H54 (cell line): ENCODE results near the gene SIVA1.
"Not testable (repeated sequence)": the region's sequence is repeated elsewhere in the genome, so short reads cannot be mapped to it uniquely, and the experiment has no call there.

Experiments used
- DNase-seq: peaks from one replicate; pipeline ENCODE4 v3.0.0; 2011; ENCODE audit warnings: low spot score, mixed read lengths; ENCODE audit not compliant: insufficient read length
- FAIRE-seq: peaks from 3 replicates; lab custom pipeline; 2011; peaks lifted over from hg19 to GRCh38; lab: Jason Lieb, UNC
- POLR2A ChIP-seq: IDR thresholded peaks from 2 replicates; pipeline ENCODE4 v1.6.1; 2011; ENCODE audit warnings: low read depth, mild to moderate bottlenecking, low read length

The SIVA1 gene

DNA sequence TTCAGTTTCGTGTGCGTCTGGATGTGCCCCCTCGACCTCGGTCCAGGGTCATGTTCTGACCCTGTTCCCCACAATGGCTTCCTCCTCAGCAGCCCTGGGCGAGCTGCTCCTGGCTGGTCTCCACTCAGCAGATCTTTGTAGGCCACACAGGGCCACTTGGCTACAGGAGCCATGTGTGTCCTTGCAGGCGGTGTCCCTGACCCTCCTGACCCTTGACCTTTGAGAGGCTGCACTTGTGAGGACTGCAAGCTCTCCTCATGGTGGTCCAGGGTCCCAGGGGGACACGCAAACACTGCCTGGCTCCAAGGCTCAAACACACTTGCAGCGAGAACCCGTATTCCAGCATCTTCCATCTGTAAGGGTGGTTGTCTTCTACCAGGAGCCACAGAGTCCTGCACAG, 7.5 kb upstream of the SIVA1 start:
- FAIRE-seq = no peak
- no peak for TF ChIP-seq POLR2A
- DNase-seq = no peak

DNA sequence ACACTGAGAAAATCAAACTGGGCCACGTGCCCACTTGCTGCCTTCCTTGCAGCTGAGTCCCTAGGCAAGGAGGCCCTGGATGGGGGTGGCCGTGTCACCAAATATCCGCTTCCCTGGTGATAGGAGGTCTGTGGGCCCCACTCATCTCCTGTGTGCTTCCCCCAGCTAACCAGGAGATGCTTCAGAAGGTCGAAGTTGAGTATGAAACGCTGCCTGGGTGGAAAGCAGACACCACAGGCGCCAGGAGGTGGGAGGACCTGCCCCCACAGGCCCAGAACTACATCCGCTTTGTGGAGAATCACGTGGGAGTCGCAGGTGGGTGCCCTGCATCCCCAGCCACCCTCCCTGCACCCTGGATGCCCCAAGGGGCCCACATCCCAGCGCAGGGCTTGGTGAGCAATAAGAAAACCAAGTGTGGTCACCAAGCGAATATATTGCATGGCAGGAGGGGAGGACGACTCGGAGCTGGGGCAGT, 6.8 kb upstream of the SIVA1 start:
- DNase-seq (no peak), FAIRE-seq (no peak)
- TF ChIP-seq POLR2A = no peak

DNA sequence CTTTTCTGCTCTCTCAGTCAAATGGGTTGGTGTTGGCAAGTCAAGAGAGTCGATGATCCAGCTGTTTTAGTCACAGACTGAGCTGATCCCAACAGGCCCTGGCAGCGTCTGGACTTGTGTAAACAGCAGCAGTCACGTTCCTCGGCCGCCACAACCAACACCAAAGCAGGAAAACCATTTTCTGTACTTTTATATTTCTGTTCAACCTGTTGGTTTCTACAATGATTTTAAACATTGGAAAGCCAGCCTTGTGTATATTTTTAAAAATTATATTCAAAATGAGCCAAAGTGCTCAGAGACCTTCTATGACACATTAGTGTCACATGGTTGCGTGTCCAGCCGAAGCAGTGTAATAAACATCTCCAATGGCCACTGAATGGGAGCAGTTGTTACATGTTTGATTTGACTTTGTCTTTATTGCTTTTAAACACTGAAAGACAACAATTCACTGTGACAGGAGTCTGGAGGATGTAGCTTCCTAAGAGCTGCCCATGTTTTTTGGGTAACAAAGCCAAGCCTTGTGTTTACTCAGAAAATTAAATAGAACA, 5.9 kb upstream of the SIVA1 start:
- DNase-seq = no peak
- no peak for TF ChIP-seq POLR2A
- FAIRE-seq = no peak

DNA sequence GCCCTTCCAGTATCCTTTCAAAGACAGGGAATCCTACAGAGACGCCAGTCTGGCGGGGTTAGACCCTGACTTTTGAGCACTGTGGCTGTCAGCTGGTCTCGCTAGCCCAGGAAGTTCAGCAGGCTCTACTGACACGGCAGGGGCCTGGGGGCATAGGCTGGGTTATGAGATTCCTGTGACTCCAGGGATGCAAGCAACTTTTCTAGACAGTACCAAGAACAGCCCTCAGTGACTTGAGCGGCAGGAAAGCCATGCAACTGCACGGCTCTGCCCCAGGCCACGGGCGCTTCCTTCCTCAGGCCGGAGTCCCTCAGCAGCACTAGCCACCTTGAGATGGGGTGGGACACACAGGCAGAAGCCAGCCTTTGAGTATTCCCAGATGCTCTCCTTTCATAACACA, 5.1 kb upstream of the SIVA1 start:
- FAIRE-seq = no peak
- DNase-seq = no peak
- no peak for TF ChIP-seq POLR2A

DNA sequence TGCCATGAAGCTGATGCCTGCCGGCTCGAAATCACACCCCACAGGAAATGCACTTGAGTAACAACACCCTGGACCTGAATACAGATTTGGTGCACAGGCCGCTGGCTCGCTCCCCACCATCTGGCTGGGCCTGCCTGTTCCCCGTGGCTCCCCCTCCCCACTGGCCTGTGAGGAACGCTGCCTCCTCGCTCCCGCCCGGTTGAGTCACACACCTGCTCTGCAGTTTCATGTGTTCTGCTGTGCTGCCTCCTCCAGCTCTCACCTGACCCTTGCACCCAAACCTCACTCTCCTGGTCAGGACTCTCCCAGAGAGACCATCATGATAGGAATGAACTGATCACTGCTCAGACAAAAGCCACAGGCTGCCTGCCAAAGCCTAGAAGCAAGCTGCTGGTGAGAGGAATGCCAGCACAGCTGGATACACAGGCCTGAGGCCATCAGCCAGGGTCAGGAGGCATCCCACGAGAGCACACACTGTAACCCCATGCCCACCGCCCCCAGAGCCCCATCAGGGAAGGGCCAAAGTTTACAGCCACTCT, 3.8 kb upstream of the SIVA1 start:
- peak; percentile 48 for FAIRE-seq
- no peak for DNase-seq
- no peak for TF ChIP-seq POLR2A

DNA sequence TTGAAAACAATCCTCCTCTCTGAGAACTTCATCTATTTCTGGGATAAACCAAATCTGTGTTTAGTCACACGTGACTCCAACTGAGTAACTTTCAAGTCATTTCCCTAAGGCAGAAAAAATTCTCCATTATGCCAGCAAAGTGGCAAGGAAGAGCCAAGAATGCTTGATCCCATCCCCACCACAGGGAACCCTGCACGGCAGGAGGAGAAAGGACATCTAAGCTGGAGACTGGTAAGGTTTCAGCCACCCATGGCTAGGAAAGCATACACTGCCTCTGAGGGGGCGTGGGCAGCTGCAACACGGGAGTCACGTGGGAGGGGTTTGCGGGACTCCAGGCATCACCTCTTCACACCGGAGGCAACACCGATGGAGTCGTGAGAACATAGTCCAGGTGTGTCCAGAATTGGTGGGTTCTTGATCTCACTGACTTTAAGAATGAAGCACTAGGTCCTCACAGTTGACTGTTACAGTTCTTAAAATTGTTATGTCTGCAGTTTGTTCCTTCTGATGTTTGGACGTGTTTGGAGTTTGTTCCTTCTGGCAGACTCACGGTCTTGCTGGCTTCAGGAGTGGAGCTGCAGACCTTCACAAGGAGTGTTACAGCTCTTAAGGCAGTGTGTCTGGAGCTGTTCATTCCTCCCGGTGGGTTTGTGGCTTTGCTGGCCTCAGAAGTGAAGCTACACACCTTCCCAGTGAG, 2.7 kb upstream of the SIVA1 start:
- DNase-seq (no peak), FAIRE-seq (peak; percentile 27)
- TF ChIP-seq POLR2A = no peak

DNA sequence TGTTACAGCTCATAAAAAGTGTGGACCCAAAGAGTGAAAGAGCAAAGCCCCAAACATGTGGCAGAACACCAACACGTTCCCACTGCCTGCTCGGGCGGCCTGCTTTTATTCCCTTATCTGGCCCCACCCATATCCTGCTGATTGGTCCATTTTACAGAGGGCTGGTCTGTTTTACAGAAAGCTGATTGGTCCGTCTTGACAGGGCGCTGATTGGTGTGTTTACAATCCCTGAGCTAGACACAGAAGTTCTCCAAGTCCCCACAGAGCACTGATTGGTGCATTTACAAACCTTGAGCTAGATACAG, 2.2 kb upstream of the SIVA1 start:
- FAIRE-seq, DNase-seq: not testable (repeated sequence)

DNA sequence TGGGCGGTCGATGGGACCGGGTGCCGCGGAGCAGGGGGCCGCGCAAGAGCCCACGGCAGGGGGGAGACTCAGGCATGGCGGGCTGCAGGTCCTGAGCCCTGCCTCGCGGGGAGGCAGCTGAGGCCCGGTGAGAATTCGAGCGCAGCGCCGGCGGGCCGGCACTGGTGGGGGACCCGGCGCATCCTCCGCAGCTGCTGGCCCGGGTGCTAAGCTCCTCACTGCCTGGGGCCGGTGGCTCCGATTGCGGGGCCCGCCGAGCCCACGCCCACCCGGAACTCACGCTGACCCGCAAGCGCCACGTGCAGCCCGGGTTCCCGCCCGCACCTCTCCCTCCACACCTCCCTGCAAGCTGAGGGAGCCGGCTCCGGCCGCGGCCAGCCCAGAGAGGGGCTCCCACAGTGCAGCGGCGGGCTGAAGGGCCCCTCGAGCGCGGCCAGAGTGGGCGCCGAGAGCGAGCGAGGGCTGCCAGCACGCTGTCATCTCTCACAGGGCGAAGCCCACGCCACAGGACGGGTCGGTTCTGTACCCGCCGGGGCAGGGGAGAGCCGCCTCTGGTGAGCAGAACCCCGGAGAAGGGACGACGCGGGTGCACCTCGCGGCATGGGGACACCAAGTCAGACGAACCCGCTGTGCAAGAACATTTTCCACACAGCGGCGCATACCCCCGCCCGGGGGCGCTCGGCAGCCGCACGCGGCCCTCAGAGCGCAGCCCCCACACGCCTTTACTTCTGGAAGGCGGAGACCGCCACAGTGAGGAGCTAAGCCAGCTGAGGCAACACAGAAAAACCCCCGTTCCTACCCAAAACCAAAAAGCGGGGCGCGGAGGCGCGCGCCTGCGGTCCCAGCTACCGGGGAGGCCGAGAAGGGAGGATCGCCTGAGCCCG, 1.2 kb upstream of the SIVA1 start:
- no peak for DNase-seq

DNA sequence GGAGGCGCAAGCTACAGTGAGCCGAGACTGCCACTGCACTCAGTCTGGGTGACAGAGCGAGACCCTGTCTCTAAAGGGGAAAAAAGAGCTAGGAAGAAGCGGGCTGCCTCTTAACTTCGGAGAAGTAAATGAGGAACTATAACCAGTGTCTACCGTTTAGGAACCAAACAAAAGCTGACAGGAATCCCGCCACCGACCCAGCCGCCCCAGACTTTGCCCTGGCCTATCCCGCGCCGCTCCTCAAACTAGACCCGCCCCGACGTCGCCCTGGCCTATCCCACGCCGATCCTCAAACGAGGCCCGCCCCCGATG, 568 bp upstream of the SIVA1 start:
- FAIRE-seq = no peak
- peak; percentile 95 for DNase-seq
- TF ChIP-seq POLR2A = no peak

More for the DNA sequence above, 1.2 kb upstream of the SIVA1 start:
- TF ChIP-seq POLR2A = no peak
- no peak for FAIRE-seq

DNA sequence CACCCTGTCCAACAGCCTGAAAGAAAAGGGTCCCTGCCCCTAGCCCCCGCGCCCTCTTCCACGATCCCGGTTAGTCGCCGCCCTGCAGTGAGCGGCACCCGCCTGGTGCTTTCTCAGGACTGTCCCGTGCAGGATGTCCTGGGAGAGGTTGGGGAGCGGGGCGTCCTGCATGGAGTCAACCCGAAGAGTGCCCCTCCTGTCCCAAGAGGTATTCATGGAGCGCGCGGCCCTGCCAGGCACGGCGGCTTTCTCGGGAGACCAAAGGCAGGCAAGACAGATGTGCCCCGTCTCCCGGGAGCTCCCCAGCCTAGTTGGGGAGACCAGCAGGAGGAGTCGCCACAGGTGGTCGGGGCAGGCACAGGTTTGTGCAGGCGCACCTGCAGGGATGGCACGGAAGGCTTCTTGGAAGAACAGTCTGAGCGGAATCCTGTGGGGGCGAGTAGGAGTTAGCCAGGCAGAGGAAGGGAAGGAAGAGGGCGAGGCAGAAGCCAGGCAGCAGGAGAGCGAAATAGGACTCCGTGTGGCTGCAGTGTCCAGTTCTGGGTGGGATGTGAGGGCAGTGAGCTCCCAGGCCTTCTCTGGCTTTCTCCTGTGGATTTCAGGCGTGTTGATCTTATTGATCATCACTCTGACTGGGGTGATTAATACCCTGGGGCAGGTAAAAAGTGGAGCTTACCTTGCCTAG, 723 bp downstream of the SIVA1 start:
- DNase-seq (no peak), FAIRE-seq (no peak)
- TF ChIP-seq POLR2A = no peak

DNA sequence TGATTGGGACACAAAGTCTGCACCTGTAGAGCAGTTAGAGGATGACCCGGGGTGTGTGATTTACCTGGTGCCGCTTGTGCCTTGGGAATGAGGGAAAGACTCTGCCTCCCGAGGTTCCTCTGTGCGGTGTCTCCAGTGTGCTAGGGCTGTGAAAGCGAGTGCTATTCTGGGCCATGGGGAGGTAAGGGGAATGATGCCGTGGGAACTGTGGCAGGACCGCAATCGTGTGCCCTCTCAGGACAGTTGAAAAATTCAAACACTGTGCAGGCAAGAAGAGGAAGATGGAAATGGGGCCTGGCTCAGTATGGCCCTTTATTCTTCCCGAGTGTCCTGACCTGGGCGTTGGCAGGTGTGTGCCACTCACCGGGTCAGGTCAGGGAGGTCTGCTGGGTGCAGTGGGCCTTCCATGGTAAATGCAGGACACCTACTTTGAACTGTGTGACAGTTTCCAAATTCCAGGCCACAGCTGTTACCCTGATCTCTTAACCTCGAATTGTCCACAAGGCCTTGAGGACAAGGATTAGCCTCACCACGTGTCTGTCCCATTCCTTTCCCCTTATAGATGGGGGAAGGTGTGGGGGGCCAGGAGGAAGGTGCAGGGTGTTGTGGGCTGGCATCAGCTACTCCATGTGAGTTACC, 1.4 kb downstream of the SIVA1 start:
- no peak for DNase-seq
- no peak for TF ChIP-seq POLR2A
- no peak for FAIRE-seq

DNA sequence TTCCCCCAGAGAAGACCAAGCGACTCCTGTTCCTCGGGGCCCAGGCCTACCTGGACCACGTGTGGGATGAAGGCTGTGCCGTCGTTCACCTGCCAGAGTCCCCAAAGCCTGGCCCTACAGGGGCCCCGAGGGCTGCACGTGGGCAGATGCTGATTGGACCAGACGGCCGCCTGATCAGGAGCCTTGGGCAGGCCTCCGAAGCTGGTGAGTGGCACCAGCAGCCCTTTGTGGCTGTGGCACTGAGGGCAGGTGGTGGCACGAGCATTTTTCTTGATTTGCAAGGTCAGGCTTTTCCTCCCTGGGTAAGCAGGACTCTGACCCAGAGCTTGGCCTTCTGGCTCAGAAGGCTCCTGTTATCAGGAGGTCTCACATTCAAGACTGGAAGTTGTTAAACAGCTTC, 2.7 kb downstream of the SIVA1 start:
- no peak for TF ChIP-seq POLR2A
- no peak for DNase-seq
- no peak for FAIRE-seq

DNA sequence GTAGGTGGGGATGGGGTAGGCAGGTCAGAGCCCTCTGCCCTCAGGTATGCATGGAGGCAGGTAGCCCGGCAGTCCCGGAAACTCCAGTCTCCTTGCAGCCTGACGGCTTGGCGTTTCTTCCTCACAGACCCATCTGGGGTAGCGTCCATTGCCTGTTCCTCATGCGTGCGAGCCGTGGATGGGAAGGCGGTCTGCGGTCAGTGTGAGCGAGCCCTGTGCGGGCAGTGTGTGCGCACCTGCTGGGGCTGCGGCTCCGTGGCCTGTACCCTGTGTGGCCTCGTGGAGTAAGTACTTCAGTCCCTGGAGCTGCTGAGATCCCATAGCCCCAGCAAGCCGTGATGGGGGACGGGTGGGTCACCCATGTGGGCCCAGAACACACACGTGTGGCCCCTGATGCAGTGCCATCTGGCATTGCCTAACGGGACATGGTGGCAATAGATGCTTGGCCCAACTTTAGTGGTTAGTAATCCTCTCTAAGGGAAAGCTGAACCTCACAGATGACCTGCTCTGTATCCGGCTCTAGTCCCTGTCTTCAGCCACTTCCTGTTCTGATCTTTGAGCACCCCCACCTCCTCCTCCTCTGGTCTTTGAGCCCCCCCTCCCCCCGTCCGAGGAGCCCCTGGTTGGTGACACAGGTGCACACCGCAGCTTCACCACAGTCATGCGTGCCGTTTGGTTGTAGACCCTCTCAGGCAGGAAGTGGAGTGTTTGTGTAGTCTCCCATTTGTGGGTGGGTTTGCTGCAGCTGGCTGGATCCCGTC, 3.7 kb downstream of the SIVA1 start:
- no peak for FAIRE-seq

More for the DNA sequence above, 3.7 kb downstream of the SIVA1 start:
- no peak for TF ChIP-seq POLR2A
- no peak for DNase-seq
